ENCODE results near the gene METTL8. TPM values are rescaled to one million over a fixed set of nuclear protein-coding genes. Genes with fewer than 3 reads are reported as not detected.

METTL8 gene
- total RNA-seq, 1 donor from 2014 or later = 41.6 TPM

DNA sequence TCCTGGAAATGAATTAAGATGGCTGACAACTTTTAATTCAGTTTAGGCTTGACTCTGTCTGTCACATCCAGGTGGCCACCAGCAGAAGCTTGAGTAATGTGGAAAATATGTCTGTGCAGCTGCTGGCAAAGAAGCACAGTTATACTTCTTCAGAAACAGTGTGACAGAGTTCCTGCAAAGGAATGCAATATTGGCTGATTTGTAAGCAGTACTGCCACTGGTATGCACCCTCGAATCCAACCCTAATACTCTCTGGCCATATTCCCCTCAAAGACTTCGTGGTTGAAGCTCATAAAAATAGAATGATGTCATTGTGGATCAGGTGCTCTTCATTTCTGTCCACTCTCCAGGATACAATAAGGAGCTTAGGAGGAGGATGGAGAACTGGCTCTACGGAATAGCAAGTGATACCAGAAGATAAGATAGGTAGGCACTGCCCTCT lies 86.2 kb downstream of the METTL8 start:
- TF ChIP-seq, protein P1, sequence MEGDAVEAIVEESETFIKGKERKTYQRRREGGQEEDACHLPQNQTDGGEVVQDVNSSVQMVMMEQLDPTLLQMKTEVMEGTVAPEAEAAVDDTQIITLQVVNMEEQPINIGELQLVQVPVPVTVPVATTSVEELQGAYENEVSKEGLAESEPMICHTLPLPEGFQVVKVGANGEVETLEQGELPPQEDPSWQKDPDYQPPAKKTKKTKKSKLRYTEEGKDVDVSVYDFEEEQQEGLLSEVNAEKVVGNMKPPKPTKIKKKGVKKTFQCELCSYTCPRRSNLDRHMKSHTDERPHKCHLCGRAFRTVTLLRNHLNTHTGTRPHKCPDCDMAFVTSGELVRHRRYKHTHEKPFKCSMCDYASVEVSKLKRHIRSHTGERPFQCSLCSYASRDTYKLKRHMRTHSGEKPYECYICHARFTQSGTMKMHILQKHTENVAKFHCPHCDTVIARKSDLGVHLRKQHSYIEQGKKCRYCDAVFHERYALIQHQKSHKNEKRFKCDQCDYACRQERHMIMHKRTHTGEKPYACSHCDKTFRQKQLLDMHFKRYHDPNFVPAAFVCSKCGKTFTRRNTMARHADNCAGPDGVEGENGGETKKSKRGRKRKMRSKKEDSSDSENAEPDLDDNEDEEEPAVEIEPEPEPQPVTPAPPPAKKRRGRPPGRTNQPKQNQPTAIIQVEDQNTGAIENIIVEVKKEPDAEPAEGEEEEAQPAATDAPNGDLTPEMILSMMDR (IDR thresholded peaks at IDR 0.05; ENCODE audit: unreplicated experiment) = no peak
- no peak overlapping the region for H3K4me3 Mint-ChIP-seq
- peaks cover 8% of the 10 kb centered on the region for H3K4me1 Mint-ChIP-seq
- no peak for DNase-seq (ENCODE audit: low spot score in 2 of 2, unreplicated experiment in 2 of 2)
- H3K27ac Mint-ChIP-seq = peak overlapping the region; percentile 32
- H3K9me3 Mint-ChIP-seq = peaks cover 7% of the 10 kb centered on the region
- H3K27me3 Mint-ChIP-seq (ENCODE audit: low read depth) = no peaks in the 10 kb centered on the region
- peaks cover 8% of the 10 kb centered on the region for H3K36me3 Mint-ChIP-seq

DNA sequence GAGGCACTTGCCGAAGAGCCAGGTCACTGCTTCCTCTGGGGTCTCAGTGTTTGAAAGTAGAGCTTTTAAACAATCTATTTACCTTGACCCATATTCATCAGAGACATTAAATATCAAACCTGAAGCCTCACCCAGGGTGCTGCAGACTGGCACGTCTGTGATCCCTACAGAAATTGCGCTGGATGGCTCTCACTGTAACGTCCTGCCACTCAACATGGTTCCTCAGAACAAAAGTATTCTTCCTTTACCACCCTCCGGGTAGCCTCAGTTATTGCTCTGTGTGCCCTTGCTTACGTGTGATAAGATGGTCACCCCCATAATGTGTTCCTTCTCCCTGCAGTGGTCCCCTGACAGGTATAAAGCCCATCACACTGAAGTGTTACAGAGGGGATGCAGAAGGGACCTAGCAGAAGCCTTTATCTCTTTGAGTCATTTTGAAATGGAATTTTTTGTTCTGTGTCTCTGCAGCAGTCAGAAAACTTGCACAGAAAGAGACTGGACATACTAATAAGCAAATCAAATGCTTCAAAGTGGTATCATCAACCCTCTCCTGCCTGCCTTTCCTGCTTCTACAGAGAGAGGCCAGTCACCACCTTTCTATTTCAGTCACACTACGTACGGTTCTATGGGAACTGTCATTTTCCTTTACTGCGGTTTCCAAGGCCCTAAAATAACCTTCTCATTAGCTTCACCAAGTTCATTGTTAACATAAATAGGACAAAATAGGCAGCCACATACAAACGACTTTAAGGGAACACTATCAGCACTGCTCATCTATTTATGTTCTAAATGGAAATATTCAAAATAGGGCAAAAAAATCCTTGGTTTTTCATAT lies 86.8 kb downstream of the METTL8 start:
- Mint-ChIP-seq H3K27ac (no peak overlapping the region), H3K27me3 (ENCODE audit: low read depth) (no peaks in the 10 kb centered on the region), H3K4me3 (no peak overlapping the region), H3K4me1 (peaks cover 15% of the 10 kb centered on the region), H3K36me3 (peaks cover 5% of the 10 kb centered on the region), H3K9me3 (peaks cover 4% of the 10 kb centered on the region)
- TF ChIP-seq, protein P1 (IDR thresholded peaks at IDR 0.05; ENCODE audit: unreplicated experiment) = no peak
- DNase-seq (ENCODE audit: low spot score in 2 of 2, unreplicated experiment in 2 of 2) = no peak

DNA sequence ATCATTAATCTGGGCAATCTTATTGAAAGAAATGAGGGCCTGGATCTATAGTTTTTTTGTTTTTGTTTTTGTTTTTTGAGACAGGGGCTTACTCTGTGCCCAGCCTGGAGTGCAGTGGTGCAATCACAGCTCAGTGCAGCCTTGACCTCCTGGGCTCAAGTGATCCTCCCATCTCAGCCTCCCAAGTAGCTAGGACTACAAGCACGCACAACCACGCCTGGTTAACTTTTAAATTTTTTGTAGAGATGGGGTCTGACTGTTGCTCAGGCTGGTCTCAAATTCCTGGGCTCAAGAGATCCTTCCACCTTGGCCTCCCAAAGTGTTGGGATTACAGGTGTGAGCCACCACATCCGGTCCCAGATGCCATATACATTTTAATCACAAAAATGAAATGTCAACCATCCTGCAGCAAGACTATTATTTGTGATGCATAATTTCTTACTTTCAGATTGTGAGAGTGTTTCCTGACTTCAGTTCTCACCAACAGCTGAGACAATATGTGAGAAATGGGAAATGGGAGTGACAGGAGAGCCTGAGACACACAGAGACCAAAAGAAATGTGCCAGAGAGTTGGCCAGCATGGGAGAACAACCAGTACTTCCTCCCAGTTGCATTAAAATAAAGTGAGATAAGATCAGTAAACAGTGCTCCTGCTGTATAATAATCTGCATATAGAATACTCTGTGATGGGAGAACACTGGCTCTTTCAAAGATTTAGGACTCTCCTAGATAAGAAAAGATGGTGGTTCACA lies 87.6 kb downstream of the METTL8 start:
- Mint-ChIP-seq H3K27me3 (ENCODE audit: low read depth) (no peaks in the 10 kb centered on the region), H3K4me3 (no peak overlapping the region), H3K36me3 (peaks cover 2% of the 10 kb centered on the region), H3K9me3 (no peaks in the 10 kb centered on the region), H3K27ac (no peak overlapping the region), H3K4me1 (peaks cover 15% of the 10 kb centered on the region)
- DNase-seq (ENCODE audit: low spot score in 2 of 2, unreplicated experiment in 2 of 2) = no peak
- TF ChIP-seq, protein P1 (IDR thresholded peaks at IDR 0.05; ENCODE audit: unreplicated experiment) = no peak

DNA sequence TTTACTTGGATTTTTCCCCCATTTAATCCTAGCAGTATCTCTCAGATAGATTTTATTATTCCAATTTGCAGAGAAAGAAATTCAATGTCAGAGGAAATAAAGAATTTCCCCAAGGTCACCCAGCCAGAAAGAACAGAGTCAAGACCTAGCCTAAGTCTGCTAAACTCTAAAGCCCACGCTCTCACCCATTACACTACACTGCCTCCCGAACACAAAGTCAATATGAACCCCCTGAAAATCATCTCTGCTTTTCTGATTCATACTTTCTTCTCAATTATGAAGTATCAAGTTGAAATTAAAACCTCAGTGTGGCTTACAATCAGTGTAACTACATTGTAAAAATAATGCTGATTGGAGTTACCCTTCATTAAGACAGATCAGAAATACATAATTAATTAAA lies 89.6 kb downstream of the METTL8 start:
- Mint-ChIP-seq H3K36me3 (peaks cover 2% of the 10 kb centered on the region), H3K27ac (no peak overlapping the region), H3K9me3 (no peaks in the 10 kb centered on the region), H3K27me3 (ENCODE audit: low read depth) (no peaks in the 10 kb centered on the region), H3K4me3 (no peak overlapping the region), H3K4me1 (peaks cover 17% of the 10 kb centered on the region)
- TF ChIP-seq, protein P1 (IDR thresholded peaks at IDR 0.05; ENCODE audit: unreplicated experiment) = no peak
- no peak for DNase-seq (ENCODE audit: low spot score in 2 of 2, unreplicated experiment in 2 of 2)

DNA sequence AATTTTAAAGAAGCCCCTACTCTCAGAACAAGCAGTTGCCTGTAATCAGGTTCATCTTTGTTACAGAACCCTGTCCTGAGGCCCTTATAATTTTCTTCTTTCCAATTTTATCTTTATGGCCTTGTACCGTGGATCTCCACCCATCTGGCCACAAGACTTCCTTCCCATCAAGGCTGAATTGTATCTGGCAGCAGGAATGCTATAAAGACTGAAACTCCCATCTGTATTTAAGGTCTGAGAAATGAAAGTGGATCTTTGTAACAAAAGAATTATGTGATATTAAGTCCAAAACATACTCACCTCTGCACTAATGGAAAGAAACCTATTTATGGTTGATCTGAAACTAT lies 91.8 kb downstream of the METTL8 start:
- H3K9me3 Mint-ChIP-seq = no peaks in the 10 kb centered on the region
- no peaks in the 10 kb centered on the region for H3K27me3 Mint-ChIP-seq (ENCODE audit: low read depth)
- H3K4me3 Mint-ChIP-seq = no peak overlapping the region
- DNase-seq (ENCODE audit: low spot score in 2 of 2, unreplicated experiment in 2 of 2) = no peak
- TF ChIP-seq, protein P1 (IDR thresholded peaks at IDR 0.05; ENCODE audit: unreplicated experiment) = no peak
- H3K4me1 Mint-ChIP-seq = peaks cover 25% of the 10 kb centered on the region
- H3K27ac Mint-ChIP-seq = peak overlapping the region; percentile 67
- H3K36me3 Mint-ChIP-seq = peaks cover 3% of the 10 kb centered on the region

Measured in mesothelial cell of epicardium (in vitro differentiated cells).